GM21367 (cell line): ENCODE data around the gene ERN1.
A peak's percentile ranks its signal among the peaks of the same experiment; 100 is the strongest.

Source experiments
- ATAC-seq: cut with Tn5 transposase; IDR thresholded peaks from one replicate; pipeline ENCODE4 v1.9.1; 2021; ENCODE audit not compliant: unreplicated experiment

The ERN1 gene

GRCh38 chr17:64113006-64113405 lies 16.9 kb downstream of the ERN1 start:
- no peak for ATAC-seq

- ATAC-seq, result no peak
Observed at GRCh38 chr17:64111831-64112230, 18.1 kb downstream of the ERN1 start.

- no peak for ATAC-seq
Observed at GRCh38 chr17:64110379-64111152, 19.4 kb downstream of the ERN1 start.

GRCh38 chr17:64109400-64109799 lies 20.5 kb downstream of the ERN1 start:
- no peak for ATAC-seq

- ATAC-seq, result no peak
Observed at GRCh38 chr17:64107500-64108236, 22.3 kb downstream of the ERN1 start.

- ATAC-seq, result no peak
Observed at GRCh38 chr17:64106918-64107317, 23.0 kb downstream of the ERN1 start.

GRCh38 chr17:64103391-64104364 lies 26.3 kb downstream of the ERN1 start:
- no peak for ATAC-seq

- ATAC-seq, result no peak
Observed at GRCh38 chr17:64102627-64103390, 27.1 kb downstream of the ERN1 start.

- no peak for ATAC-seq
Observed at GRCh38 chr17:64099543-64099942, 30.4 kb downstream of the ERN1 start.

GRCh38 chr17:64097196-64097936 lies 32.6 kb downstream of the ERN1 start:
- ATAC-seq, result no peak

GRCh38 chr17:64096037-64096436 lies 33.9 kb downstream of the ERN1 start:
- no peak for ATAC-seq

- ATAC-seq, result no peak
Observed at GRCh38 chr17:64095144-64095882, 34.6 kb downstream of the ERN1 start.

- ATAC-seq, result no peak
Observed at GRCh38 chr17:64094412-64094811, 35.5 kb downstream of the ERN1 start.

- ATAC-seq, result no peak
Observed at GRCh38 chr17:64092952-64093451, 36.9 kb downstream of the ERN1 start.

GRCh38 chr17:64092113-64092512 lies 37.8 kb downstream of the ERN1 start:
- ATAC-seq, result no peak

GRCh38 chr17:64091571-64091970 lies 38.4 kb downstream of the ERN1 start:
- no peak for ATAC-seq

- peak; percentile 61 for ATAC-seq
Observed at GRCh38 chr17:64091116-64091515, 38.8 kb downstream of the ERN1 start.

- no peak for ATAC-seq
Observed at GRCh38 chr17:64090144-64090543, 39.8 kb downstream of the ERN1 start.
